ENCODE measurements around the gene FCN2. TPM values are rescaled to one million over a fixed set of nuclear protein-coding genes. Genes with fewer than 3 reads are reported as not detected.

Gene FCN2
- total RNA-seq, 2 donors from 2014 or later, result not detected

GRCh38 chr9:134834217-134834956 lies 46.2 kb upstream of the FCN2 start:
- Histone ChIP-seq H3K36me3 (peaks cover 52% of the 10 kb centered on the region), H3K4me3 (no peak overlapping the region), H3K27ac (no peak overlapping the region), H3K9me3 (no peaks in the 10 kb centered on the region), H3K4me1 (ENCODE audit: control insufficient read depth in 1 of 2, low read depth in 2 of 2) (no peaks in the 10 kb centered on the region), H3K27me3 (replicated peaks; ENCODE audit: insufficient read depth) (no peaks in the 10 kb centered on the region)
- TF ChIP-seq, protein P1, sequence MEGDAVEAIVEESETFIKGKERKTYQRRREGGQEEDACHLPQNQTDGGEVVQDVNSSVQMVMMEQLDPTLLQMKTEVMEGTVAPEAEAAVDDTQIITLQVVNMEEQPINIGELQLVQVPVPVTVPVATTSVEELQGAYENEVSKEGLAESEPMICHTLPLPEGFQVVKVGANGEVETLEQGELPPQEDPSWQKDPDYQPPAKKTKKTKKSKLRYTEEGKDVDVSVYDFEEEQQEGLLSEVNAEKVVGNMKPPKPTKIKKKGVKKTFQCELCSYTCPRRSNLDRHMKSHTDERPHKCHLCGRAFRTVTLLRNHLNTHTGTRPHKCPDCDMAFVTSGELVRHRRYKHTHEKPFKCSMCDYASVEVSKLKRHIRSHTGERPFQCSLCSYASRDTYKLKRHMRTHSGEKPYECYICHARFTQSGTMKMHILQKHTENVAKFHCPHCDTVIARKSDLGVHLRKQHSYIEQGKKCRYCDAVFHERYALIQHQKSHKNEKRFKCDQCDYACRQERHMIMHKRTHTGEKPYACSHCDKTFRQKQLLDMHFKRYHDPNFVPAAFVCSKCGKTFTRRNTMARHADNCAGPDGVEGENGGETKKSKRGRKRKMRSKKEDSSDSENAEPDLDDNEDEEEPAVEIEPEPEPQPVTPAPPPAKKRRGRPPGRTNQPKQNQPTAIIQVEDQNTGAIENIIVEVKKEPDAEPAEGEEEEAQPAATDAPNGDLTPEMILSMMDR (IDR thresholded peaks at IDR 0.05), result no peak
- ATAC-seq (ENCODE audit: insufficient number of reproducible peaks, low FRiP score, low read depth), result no peak
- no peak for DNase-seq (ENCODE audit: low spot score)

DNA sequence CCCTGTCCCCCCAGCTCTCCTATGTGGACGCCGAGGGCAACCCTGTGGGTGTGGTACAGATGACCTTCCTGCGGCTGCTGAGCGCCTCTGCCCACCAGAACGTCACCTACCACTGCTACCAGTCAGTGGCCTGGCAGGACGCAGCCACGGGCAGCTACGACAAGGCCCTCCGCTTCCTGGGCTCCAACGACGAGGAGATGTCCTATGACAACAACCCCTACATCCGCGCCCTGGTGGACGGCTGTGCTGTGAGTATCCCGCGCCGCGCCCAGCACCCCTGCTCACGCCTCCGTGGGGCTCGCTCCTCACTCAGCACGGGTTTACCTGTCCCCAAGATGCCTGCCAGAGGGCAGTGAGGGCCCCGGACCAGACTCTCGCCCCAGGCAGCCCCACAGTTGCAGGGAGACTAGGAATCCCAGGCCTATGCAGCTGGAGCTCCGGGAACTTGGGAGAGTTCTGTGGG lies 45.6 kb upstream of the FCN2 start:
- Histone ChIP-seq H3K36me3 (peaks cover 47% of the 10 kb centered on the region), H3K4me3 (no peak overlapping the region), H3K4me1 (ENCODE audit: control insufficient read depth in 1 of 2, low read depth in 2 of 2) (no peaks in the 10 kb centered on the region), H3K9me3 (no peaks in the 10 kb centered on the region), H3K27ac (no peak overlapping the region), H3K27me3 (replicated peaks; ENCODE audit: insufficient read depth) (no peaks in the 10 kb centered on the region)
- TF ChIP-seq, protein P1 (IDR thresholded peaks at IDR 0.05), result no peak
- DNase-seq (ENCODE audit: low spot score) (no peak), ATAC-seq (ENCODE audit: insufficient number of reproducible peaks, low FRiP score, low read depth) (no peak)

GRCh38 chr9:134835448-134835847 lies 45.2 kb upstream of the FCN2 start:
- peaks cover 47% of the 10 kb centered on the region for H3K36me3 ChIP-seq

GRCh38 chr9:134835987-134836386 lies 44.6 kb upstream of the FCN2 start:
- no peak for ATAC-seq (ENCODE audit: insufficient number of reproducible peaks, low FRiP score, low read depth)
- no peak overlapping the region for H3K27ac ChIP-seq
- H3K9me3 ChIP-seq, result no peaks in the 10 kb centered on the region
- no peaks in the 10 kb centered on the region for H3K4me1 ChIP-seq (ENCODE audit: control insufficient read depth in 1 of 2, low read depth in 2 of 2)
- TF ChIP-seq, protein P1 (IDR thresholded peaks at IDR 0.05), result no peak
- H3K27me3 ChIP-seq (replicated peaks; ENCODE audit: insufficient read depth), result no peaks in the 10 kb centered on the region
- DNase-seq (ENCODE audit: low spot score), result no peak
- H3K36me3 ChIP-seq, result peaks cover 46% of the 10 kb centered on the region
- no peak overlapping the region for H3K4me3 ChIP-seq

More at GRCh38 chr9:134835448-134835847, 45.2 kb upstream of the FCN2 start:
- H3K4me3 ChIP-seq, result no peak overlapping the region
- H3K9me3 ChIP-seq, result no peaks in the 10 kb centered on the region
- TF ChIP-seq, protein P1 (IDR thresholded peaks at IDR 0.05), result no peak
- H3K27me3 ChIP-seq (replicated peaks; ENCODE audit: insufficient read depth), result no peaks in the 10 kb centered on the region
- no peaks in the 10 kb centered on the region for H3K4me1 ChIP-seq (ENCODE audit: control insufficient read depth in 1 of 2, low read depth in 2 of 2)
- H3K27ac ChIP-seq, result no peak overlapping the region
- no peak for ATAC-seq (ENCODE audit: insufficient number of reproducible peaks, low FRiP score, low read depth)
- DNase-seq (ENCODE audit: low spot score), result no peak

- Histone ChIP-seq H3K36me3 (peaks cover 42% of the 10 kb centered on the region), H3K27me3 (replicated peaks; ENCODE audit: insufficient read depth) (no peaks in the 10 kb centered on the region), H3K9me3 (no peaks in the 10 kb centered on the region), H3K27ac (no peak overlapping the region), H3K4me1 (ENCODE audit: control insufficient read depth in 1 of 2, low read depth in 2 of 2) (no peaks in the 10 kb centered on the region), H3K4me3 (no peak overlapping the region)
- DNase-seq (ENCODE audit: low spot score), result no peak
- no peak for ATAC-seq (ENCODE audit: insufficient number of reproducible peaks, low FRiP score, low read depth)
- TF ChIP-seq, protein P1 (IDR thresholded peaks at IDR 0.05), result no peak
Observed at GRCh38 chr9:134836406-134836970, 44.1 kb upstream of the FCN2 start.
